Parathyroid adenoma (tissue), 2 donors: Measurements from ENCODE around the gene ACBD6.

Source experiments
- H2AFZ ChIP-seq: fragments of 300-600 bp; sonication (generic); one replicate; pipeline ENCODE4 v1.7.0; 2017; ENCODE audit warnings: antibody characterized with exemption, mild to moderate bottlenecking
- H3K27ac ChIP-seq: fragments of 300-600 bp; sonication (generic); one replicate; pipeline ENCODE4 v1.7.0; 2017
- H3K27me3 ChIP-seq: fragments of 300-600 bp; sonication (generic); one replicate; pipeline ENCODE4 v1.7.0; 2017; ENCODE audit warnings: low read length; ENCODE audit not compliant: control insufficient read depth, insufficient read depth
- H3K36me3 ChIP-seq: fragments of 300-600 bp; sonication (generic); one replicate; pipeline ENCODE4 v1.7.0; 2017; ENCODE audit warnings: low read length; ENCODE audit not compliant: control insufficient read depth, insufficient read depth
- H3K4me1 ChIP-seq: fragments of 300-600 bp; sonication (generic); one replicate; pipeline ENCODE4 v1.7.0; 2017; ENCODE audit warnings: control low read depth
- H3K4me2 ChIP-seq: fragments of 300-600 bp; sonication (generic); one replicate; pipeline ENCODE4 v1.7.0; 2017; ENCODE audit warnings: low read length
- H3K4me3 ChIP-seq: fragments of 300-600 bp; sonication (generic); one replicate; pipeline ENCODE4 v1.7.0; 2017; ENCODE audit warnings: low read depth, low read length
- H3K79me2 ChIP-seq: fragments of 300-600 bp; sonication (generic); one replicate; pipeline ENCODE4 v1.7.0; 2017; ENCODE audit warnings: control low read depth
- H3K9ac ChIP-seq: fragments of 300-600 bp; sonication (generic); one replicate; pipeline ENCODE4 v1.7.0; 2017; ENCODE audit warnings: mild to moderate bottlenecking
- H3K9me3 ChIP-seq: fragments of 300-600 bp; sonication (generic); one replicate; pipeline ENCODE4 v1.7.0; 2017; ENCODE audit warnings: low read length; ENCODE audit not compliant: control insufficient read depth
- CTCF ChIP-seq: fragments of 300-600 bp; sonication (generic); IDR thresholded peaks from one replicate; pipeline ENCODE4 v1.7.0; 2017; ENCODE audit warnings: antibody characterized with exemption, mild to moderate bottlenecking
- donor health status: primary hyperparathyroidism.

The ACBD6 gene

GRCh38 chr1:180262628-180263488 lies 239.5 kb downstream of the ACBD6 start:
- H3K9ac ChIP-seq, result no peak overlapping the region
- no peak overlapping the region for H3K27ac ChIP-seq
- H2AFZ ChIP-seq, result no peak overlapping the region
- no peaks in the 10 kb centered on the region for H3K36me3 ChIP-seq
- no peak overlapping the region for H3K4me2 ChIP-seq
- no peak overlapping the region for H3K4me3 ChIP-seq
- no peaks in the 10 kb centered on the region for H3K27me3 ChIP-seq
- no peaks in the 10 kb centered on the region for H3K79me2 ChIP-seq
- no peaks in the 10 kb centered on the region for H3K9me3 ChIP-seq
- H3K4me1 ChIP-seq, result no peaks in the 10 kb centered on the region
- TF ChIP-seq CTCF, result no peak

- no peaks in the 10 kb centered on the region for H3K36me3 ChIP-seq
- no peak overlapping the region for H3K4me2 ChIP-seq
- H3K79me2 ChIP-seq, result no peaks in the 10 kb centered on the region
- no peak overlapping the region for H2AFZ ChIP-seq
- no peak overlapping the region for H3K9ac ChIP-seq
- H3K9me3 ChIP-seq, result no peaks in the 10 kb centered on the region
- H3K4me3 ChIP-seq, result no peak overlapping the region
- no peaks in the 10 kb centered on the region for H3K4me1 ChIP-seq
- no peak overlapping the region for H3K27ac ChIP-seq
- H3K27me3 ChIP-seq, result no peaks in the 10 kb centered on the region
- TF ChIP-seq CTCF, result no peak
Observed at GRCh38 chr1:180261524-180262155, 240.7 kb downstream of the ACBD6 start.

GRCh38 chr1:180261030-180261429 lies 241.3 kb downstream of the ACBD6 start:
- Histone ChIP-seq H3K79me2 (no peaks in the 10 kb centered on the region), H2AFZ (no peak overlapping the region), H3K9me3 (no peaks in the 10 kb centered on the region), H3K27me3 (no peaks in the 10 kb centered on the region), H3K4me2 (no peak overlapping the region), H3K4me1 (no peaks in the 10 kb centered on the region), H3K27ac (no peak overlapping the region), H3K9ac (no peak overlapping the region), H3K4me3 (no peak overlapping the region), H3K36me3 (no peaks in the 10 kb centered on the region)
- TF ChIP-seq CTCF, result no peak

GRCh38 chr1:180260541-180260940 lies 241.8 kb downstream of the ACBD6 start:
- Histone ChIP-seq H3K4me3 (no peak overlapping the region), H2AFZ (no peak overlapping the region), H3K27ac (no peak overlapping the region), H3K79me2 (no peaks in the 10 kb centered on the region), H3K27me3 (no peaks in the 10 kb centered on the region), H3K9ac (no peak overlapping the region), H3K4me1 (no peaks in the 10 kb centered on the region), H3K36me3 (no peaks in the 10 kb centered on the region), H3K9me3 (no peaks in the 10 kb centered on the region), H3K4me2 (no peak overlapping the region)
- TF ChIP-seq CTCF, result no peak
